Keratinocyte (primary cell): ENCODE data around the gene LHPP. TPM values are rescaled to one million over a fixed set of nuclear protein-coding genes. Genes with fewer than 3 reads are reported as not detected.

Experiments
- DNase-seq: peaks from one replicate; pipeline ENCODE4 v3.0.0-alpha.2; 2011; ENCODE audit warnings: low read depth, missing footprints, low spot score
- FAIRE-seq: peaks from 2 replicates; lab custom pipeline; 2011; peaks lifted over from hg19 to GRCh38; lab: Jason Lieb, UNC
- H2AFZ ChIP-seq: 2 replicates; pipeline ENCODE4 v1.6.0; 2012; ENCODE audit warnings: low read length, control low read depth, inconsistent platforms; ENCODE audit not compliant: control insufficient read depth
- H3K27ac ChIP-seq: 2 replicates; pipeline ENCODE4 v1.5.1; 2011; ENCODE audit warnings: low read length; ENCODE audit not compliant: control insufficient read depth, insufficient read depth
- H3K27me3 ChIP-seq: 3 replicates; pipeline ENCODE4 v1.6.0; 2011; ENCODE audit warnings: low read length; ENCODE audit not compliant: control insufficient read depth, insufficient read depth; ENCODE audit errors: extremely low read depth
- H3K36me3 ChIP-seq, 2 experiments: 2 replicates in 1 of 2; 3 replicates in 1 of 2; pipeline ENCODE4 v1.5.1; 2011; ENCODE audit warnings: low read length in 2 of 2, mild to moderate bottlenecking in 1 of 2; ENCODE audit not compliant: control insufficient read depth in 2 of 2, insufficient read depth in 2 of 2; ENCODE audit errors: extremely low read depth in 1 of 2
- H3K4me1 ChIP-seq: 3 replicates; pipeline ENCODE4 v1.5.1; 2011; ENCODE audit warnings: low read length; ENCODE audit not compliant: control insufficient read depth, insufficient read depth; ENCODE audit errors: extremely low read depth
- H3K4me2 ChIP-seq: 3 replicates; pipeline ENCODE4 v1.6.0; 2011; ENCODE audit warnings: low read depth, low read length; ENCODE audit not compliant: control insufficient read depth, insufficient read depth; ENCODE audit errors: extremely low read depth
- H3K4me3 ChIP-seq, 3 experiments: fragments of 200-600 bp in 1 of 3; sonication (generic) in 1 of 3; 2 replicates in 2 of 3; 3 replicates in 1 of 3; pipeline ENCODE4 v1.5.1; 2011 to 2016; ENCODE audit warnings: low read length in 3 of 3, mild to moderate bottlenecking in 3 of 3, control low read depth in 2 of 3, inconsistent platforms in 1 of 3, low read depth in 1 of 3, mixed read lengths in 1 of 3, mixed run types in 1 of 3, moderate library complexity in 1 of 3; ENCODE audit not compliant: control insufficient read depth in 2 of 3, insufficient read depth in 2 of 3; ENCODE audit errors: extremely low read depth in 1 of 3
- H3K79me2 ChIP-seq: 2 replicates; pipeline ENCODE4 v1.6.0; 2012; ENCODE audit warnings: low read length; ENCODE audit not compliant: control insufficient read depth, insufficient read depth
- H3K9ac ChIP-seq: 3 replicates; pipeline ENCODE4 v1.6.0; 2011; ENCODE audit warnings: low read length; ENCODE audit not compliant: control insufficient read depth, insufficient read depth; ENCODE audit errors: extremely low read depth
- H3K9me1 ChIP-seq: 3 replicates; pipeline ENCODE4 v1.6.0; 2011; ENCODE audit warnings: low read length; ENCODE audit not compliant: control insufficient read depth, insufficient read depth; ENCODE audit errors: extremely low read depth
- H3K9me3 ChIP-seq: 2 replicates; pipeline ENCODE4 v1.5.1; 2012; ENCODE audit warnings: low read depth, low read length; ENCODE audit not compliant: control insufficient read depth
- H4K20me1 ChIP-seq: 3 replicates; pipeline ENCODE4 v1.6.0; 2011; ENCODE audit warnings: low read length; ENCODE audit not compliant: control insufficient read depth, insufficient read depth; ENCODE audit errors: extremely low read depth
- CTCF ChIP-seq, 3 experiments: IDR thresholded peaks in 1 of 3; conservative IDR thresholded peaks in 1 of 3; optimal IDR thresholded peaks in 1 of 3; 2 replicates in 2 of 3; 3 replicates in 1 of 3; pipeline versions ENCODE3 to v1.5.1; 2011; ENCODE audit warnings: low read length in 3 of 3, mild to moderate bottlenecking in 3 of 3, moderate library complexity in 2 of 3, control low read depth in 1 of 3, inconsistent platforms in 1 of 3; ENCODE audit not compliant: insufficient read depth in 2 of 3; ENCODE audit errors: extremely low read depth in 1 of 3
- EZH2 ChIP-seq: IDR thresholded peaks from one replicate; pipeline ENCODE4 v1.6.1; 2012; ENCODE audit warnings: inconsistent platforms, mild to moderate bottlenecking, low read length, moderate library complexity
- dilution Hi-C: fragments of 300-500 bp; cut with MboI; formaldehyde crosslinking; loops from one replicate; pipeline ENCODE4 v1.7.0; 2020; ENCODE audit warnings: low sequenced_read_pairs; ENCODE audit not compliant: extremely low pct_ligation_motif_present
- polyA plus RNA-seq, 5 experiments: library from polyadenylated mRNA; depleted of rRNA in 3 of 5; stranded (reverse) in 3 of 5; stranded (forward) in 1 of 5; unstranded in 1 of 5; fragments of >200 nt; gene quantifications; 1 replicate in 1 of 5; 2 replicates in 3 of 5; 3 replicates in 1 of 5; pipeline versions ENCODE4 v1.2.1 to v1.2.3, GENCODE V29; 2011 to 2012; ENCODE audit warnings: missing spikeins in 2 of 5, low read depth in 1 of 5, low replicate concordance in 1 of 5

LHPP gene
- polyA plus RNA-seq, 1 donor (not counting 4 experiments of a cell fraction or from before 2014, with no cell fraction given), result 13.1 TPM

- Histone ChIP-seq H3K27ac (no peak overlapping the region), H3K9me3 (no peaks in the 10 kb centered on the region), H3K9me1 (no peaks in the 10 kb centered on the region), H3K79me2 (no peaks in the 10 kb centered on the region), H3K27me3 (no peaks in the 10 kb centered on the region), H3K36me3 (peaks cover 0 to 2% of the 10 kb centered on the region in 2 experiments), H3K4me3 (no peak overlapping the region), H2AFZ (no peak overlapping the region), H4K20me1 (no peaks in the 10 kb centered on the region), H3K9ac (no peak overlapping the region), H3K4me2 (no peak overlapping the region), H3K4me1 (peaks cover 6% of the 10 kb centered on the region)
- FAIRE-seq, result no peak
- no peak for TF ChIP-seq CTCF (optimal IDR thresholded peaks at IDR 0.05 in 1 of 3, IDR thresholded peaks at IDR 0.05 in 1 of 3, conservative IDR thresholded peaks at IDR 0.05 in 1 of 3; ENCODE audit: extremely low read depth in 1 of 3, insufficient read depth in 2 of 3, low read length in 3 of 3)
- TF ChIP-seq EZH2, result no peak
- dilution Hi-C loops, result no loop called here
- no peak for DNase-seq
Observed at GRCh38 chr10:124482236-124482800, 20.7 kb downstream of the LHPP start.

GRCh38 chr10:124482876-124483275 is 21.3 kb downstream of the LHPP start:
- no peak overlapping the region for H3K4me3 ChIP-seq
- no peak for DNase-seq
- H3K4me1 ChIP-seq, result peaks cover under 1% of the 10 kb centered on the region
- no peak overlapping the region for H3K27ac ChIP-seq
- no peaks in the 10 kb centered on the region for H4K20me1 ChIP-seq
- no peaks in the 10 kb centered on the region for H3K9me1 ChIP-seq
- no peaks in the 10 kb centered on the region for H3K9me3 ChIP-seq
- H3K27me3 ChIP-seq, result no peaks in the 10 kb centered on the region
- TF ChIP-seq EZH2, result no peak
- no peak for TF ChIP-seq CTCF (optimal IDR thresholded peaks at IDR 0.05 in 1 of 3, IDR thresholded peaks at IDR 0.05 in 1 of 3, conservative IDR thresholded peaks at IDR 0.05 in 1 of 3; ENCODE audit: extremely low read depth in 1 of 3, insufficient read depth in 2 of 3, low read length in 3 of 3)
- H3K9ac ChIP-seq, result no peak overlapping the region
- no peak overlapping the region for H2AFZ ChIP-seq
- no peak for FAIRE-seq
- no peak overlapping the region for H3K4me2 ChIP-seq
- no peaks in the 10 kb centered on the region for H3K79me2 ChIP-seq
- peaks cover 0 to 2% of the 10 kb centered on the region in 2 experiments for H3K36me3 ChIP-seq
- dilution Hi-C loops, result no loop called here
